GM23248 (cell line): ENCODE data around the gene SKAP1. TPM values are rescaled to one million over a fixed set of nuclear protein-coding genes. Genes with fewer than 3 reads are reported as not detected.

Experiments
- DNase-seq: peaks from one replicate; pipeline ENCODE4 v3.0.0-alpha.2; 2015
- H2AFZ ChIP-seq: fragments of 200-600 bp; sonication (generic); 2 replicates; pipeline ENCODE4 v1.6.1; 2016; ENCODE audit warnings: antibody characterized with exemption
- H3F3A ChIP-seq: fragments of 200-600 bp; sonication (generic); 2 replicates; pipeline ENCODE4 v1.6.1; 2016; ENCODE audit warnings: mild to moderate bottlenecking, antibody characterized with exemption, mixed run types; ENCODE audit not compliant: insufficient read depth
- H3K27ac ChIP-seq: fragments of 200-600 bp; sonication (generic); 2 replicates; pipeline ENCODE4 v1.5.1; 2016; ENCODE audit warnings: mild to moderate bottlenecking
- H3K27me3 ChIP-seq: fragments of 200-600 bp; sonication (generic); replicated peaks from 2 replicates; pipeline ENCODE4 v1.6.1; 2016; ENCODE audit warnings: mild to moderate bottlenecking; ENCODE audit not compliant: insufficient read depth
- H3K36me3 ChIP-seq: fragments of 200-600 bp; sonication (generic); 2 replicates; pipeline ENCODE4 v1.6.1; 2016; ENCODE audit warnings: low read depth, mild to moderate bottlenecking
- H3K4me1 ChIP-seq: fragments of 200-600 bp; sonication (generic); 2 replicates; pipeline ENCODE4 v1.6.1; 2016; ENCODE audit warnings: mild to moderate bottlenecking; ENCODE audit not compliant: insufficient read depth
- H3K4me2 ChIP-seq: fragments of 200-600 bp; sonication (generic); one replicate; pipeline ENCODE4 v1.6.1; 2016; ENCODE audit warnings: mild to moderate bottlenecking; ENCODE audit not compliant: unreplicated experiment
- H3K4me3 ChIP-seq: fragments of 200-600 bp; sonication (generic); 2 replicates; pipeline ENCODE4 v1.5.1; 2016; ENCODE audit warnings: mild to moderate bottlenecking
- H3K79me2 ChIP-seq: fragments of 200-600 bp; sonication (generic); 2 replicates; pipeline ENCODE4 v1.6.1; 2016; ENCODE audit warnings: mild to moderate bottlenecking; ENCODE audit not compliant: insufficient read depth
- H3K9ac ChIP-seq: fragments of 200-600 bp; sonication (generic); 2 replicates; pipeline ENCODE4 v1.6.1; 2016; ENCODE audit warnings: mild to moderate bottlenecking
- H3K9me2 ChIP-seq: fragments of 200-600 bp; sonication (generic); 2 replicates; pipeline ENCODE4 v1.6.1; 2016; ENCODE audit warnings: mixed run types, mild to moderate bottlenecking, moderate library complexity; ENCODE audit not compliant: insufficient read depth
- H3K9me3 ChIP-seq: fragments of 200-600 bp; sonication (generic); one replicate; pipeline ENCODE4 v1.6.1; 2017; ENCODE audit warnings: low read depth
- H4K20me1 ChIP-seq: fragments of 200-600 bp; sonication (generic); 2 replicates; pipeline ENCODE4 v1.6.0; 2016; ENCODE audit not compliant: insufficient read depth
- EZH2 ChIP-seq: fragments of 200-600 bp; sonication (generic); IDR thresholded peaks from 2 replicates; pipeline ENCODE4 v1.6.1; 2018; ENCODE audit warnings: antibody characterized with exemption, mild to moderate bottlenecking; ENCODE audit not compliant: insufficient read depth, poor library complexity, severe bottlenecking
- EZH2phosphoT487 ChIP-seq: fragments of 200-600 bp; sonication (generic); IDR thresholded peaks from 2 replicates; pipeline ENCODE4 v1.6.1; 2018; ENCODE audit warnings: antibody characterized with exemption, moderate library complexity, mild to moderate bottlenecking, low read depth; ENCODE audit not compliant: insufficient read depth
- WGBS, 2 experiments: methylation state at CpG; one replicate each; pipeline ENCODE4 v1.1.6; 2015 to 2017; ENCODE audit warnings: low lambda C conversion rate in 2 of 2, low coverage in 1 of 2; ENCODE audit errors: missing lambda C conversion rate in 2 of 2; 5-methylcytosine and 5-hydroxymethylcytosine counted together
- in situ Hi-C: fragments of 300-500 bp; cut with MboI; formaldehyde crosslinking; loops from 2 replicates; pipeline ENCODE4 v1.15.0; 2020
- polyA plus RNA-seq: library from polyadenylated mRNA; unstranded; fragments of >200 nt; fragmentation: Nextera tagmentation; extraction: Ambion mirVana; gene quantifications from 2 replicates; pipeline ENCODE4 v1.2.1, GENCODE V29; 2016
- total RNA-seq: library from RNA; depleted of rRNA; stranded (reverse); fragments of >200 nt; shearing (Covaris generic); gene quantifications from 2 replicates; pipeline ENCODE4 v1.2.3, GENCODE V29; 2014

Gene SKAP1
- total and polyA plus RNA-seq, 2 experiments from 2014 or later = not detected

GRCh38 chr17:48283907-48284306 is 146.1 kb downstream of the SKAP1 start:
- Histone ChIP-seq H3K9me2 (no peaks in the 10 kb centered on the region), H3K4me2 (no peak overlapping the region), H3K4me1 (no peaks in the 10 kb centered on the region), H3K9ac (no peak overlapping the region), H3F3A (no peaks in the 10 kb centered on the region), H3K4me3 (no peak overlapping the region), H3K27ac (no peak overlapping the region), H3K27me3 (peaks cover 37% of the 10 kb centered on the region), H2AFZ (no peak overlapping the region), H4K20me1 (no peaks in the 10 kb centered on the region), H3K79me2 (no peaks in the 10 kb centered on the region), H3K9me3 (no peaks in the 10 kb centered on the region), H3K36me3 (no peaks in the 10 kb centered on the region)
- 62 to 74% methylated on average over 1 of the region's 1 CpG for WGBS, 2 experiments
- in situ Hi-C loops = no loop called here
- DNase-seq = no peak
- TF ChIP-seq EZH2 (no peak), EZH2phosphoT487 (no peak)

GRCh38 chr17:48283411-48283810 is 146.6 kb downstream of the SKAP1 start:
- no peak overlapping the region for H3K9ac ChIP-seq
- DNase-seq = no peak
- H2AFZ ChIP-seq = no peak overlapping the region
- H4K20me1 ChIP-seq = no peaks in the 10 kb centered on the region
- no peak overlapping the region for H3K27ac ChIP-seq
- H3K79me2 ChIP-seq = no peaks in the 10 kb centered on the region
- H3K4me2 ChIP-seq = no peak overlapping the region
- H3K36me3 ChIP-seq = no peaks in the 10 kb centered on the region
- peaks cover 37% of the 10 kb centered on the region for H3K27me3 ChIP-seq
- no peaks in the 10 kb centered on the region for H3K9me3 ChIP-seq
- in situ Hi-C loops = no loop called here
- no peaks in the 10 kb centered on the region for H3F3A ChIP-seq
- H3K4me1 ChIP-seq = no peaks in the 10 kb centered on the region
- 50 to 76% methylated on average over 2 of the region's 2 CpGs for WGBS, 2 experiments
- no peaks in the 10 kb centered on the region for H3K9me2 ChIP-seq
- TF ChIP-seq EZH2 = no peak
- no peak for TF ChIP-seq EZH2phosphoT487
- no peak overlapping the region for H3K4me3 ChIP-seq

GRCh38 chr17:48282303-48282702 is 147.7 kb downstream of the SKAP1 start:
- no peaks in the 10 kb centered on the region for H4K20me1 ChIP-seq

GRCh38 chr17:48278760-48279491 is 151.1 kb downstream of the SKAP1 start:
- H3K4me3 ChIP-seq = no peak overlapping the region
- no peaks in the 10 kb centered on the region for H3F3A ChIP-seq
- no peak overlapping the region for H2AFZ ChIP-seq
- H3K9ac ChIP-seq = no peak overlapping the region
- no peaks in the 10 kb centered on the region for H4K20me1 ChIP-seq
- no peaks in the 10 kb centered on the region for H3K36me3 ChIP-seq
- 84 to 88% methylated on average over 5 of the region's 5 CpGs for WGBS, 2 experiments
- no peaks in the 10 kb centered on the region for H3K79me2 ChIP-seq
- H3K4me1 ChIP-seq = no peaks in the 10 kb centered on the region
- H3K9me2 ChIP-seq = no peaks in the 10 kb centered on the region
- TF ChIP-seq EZH2phosphoT487 (no peak), EZH2 (no peak)
- no peaks in the 10 kb centered on the region for H3K9me3 ChIP-seq
- DNase-seq = no peak
- H3K27me3 ChIP-seq = peaks cover 36% of the 10 kb centered on the region
- in situ Hi-C loops = no loop called here
- no peak overlapping the region for H3K4me2 ChIP-seq
- H3K27ac ChIP-seq = no peak overlapping the region

More at GRCh38 chr17:48282303-48282702, 147.7 kb downstream of the SKAP1 start:
- no peak overlapping the region for H2AFZ ChIP-seq
- no peak overlapping the region for H3K4me2 ChIP-seq
- H3K27me3 ChIP-seq = peaks cover 35% of the 10 kb centered on the region
- TF ChIP-seq EZH2phosphoT487 (no peak), EZH2 (no peak)
- H3K9me2 ChIP-seq = no peaks in the 10 kb centered on the region
- in situ Hi-C loops = no loop called here
- no peak overlapping the region for H3K9ac ChIP-seq
- no peaks in the 10 kb centered on the region for H3K79me2 ChIP-seq
- H3F3A ChIP-seq = no peaks in the 10 kb centered on the region
- WGBS, 2 experiments = 54 to 68% methylated on average over 2 of the region's 2 CpGs
- no peaks in the 10 kb centered on the region for H3K36me3 ChIP-seq
- no peak overlapping the region for H3K27ac ChIP-seq
- no peak for DNase-seq
- H3K9me3 ChIP-seq = no peaks in the 10 kb centered on the region
- H3K4me1 ChIP-seq = no peaks in the 10 kb centered on the region
- H3K4me3 ChIP-seq = no peak overlapping the region

GRCh38 chr17:48276776-48277175 is 153.2 kb downstream of the SKAP1 start:
- Histone ChIP-seq H3K4me1 (no peaks in the 10 kb centered on the region), H3K9me2 (no peaks in the 10 kb centered on the region), H3K79me2 (no peaks in the 10 kb centered on the region), H3K4me2 (no peak overlapping the region), H3K4me3 (no peak overlapping the region), H3K9ac (no peak overlapping the region), H4K20me1 (no peaks in the 10 kb centered on the region), H3K27ac (no peak overlapping the region), H3K27me3 (peaks cover 30% of the 10 kb centered on the region), H2AFZ (no peak overlapping the region), H3F3A (no peaks in the 10 kb centered on the region), H3K9me3 (no peaks in the 10 kb centered on the region), H3K36me3 (no peaks in the 10 kb centered on the region)
- WGBS, 2 experiments = 88 to 93% methylated on average over 1 of the region's 1 CpG
- no peak for DNase-seq
- TF ChIP-seq EZH2 (no peak), EZH2phosphoT487 (no peak)
- in situ Hi-C loops = no loop called here
